Neural cell (in vitro differentiated cells): ENCODE results near the gene SPATA13.
A peak's percentile ranks its signal among the peaks of the same experiment; 100 is the strongest.
"Not testable (repeated sequence)": the region's sequence is repeated elsewhere in the genome, so short reads cannot be mapped to it uniquely, and the experiment has no call there.

Experiments
- EZH2 ChIP-seq: fragments of 200-600, 300-800 bp; shearing (Covaris generic), sonication (generic); IDR thresholded peaks from 2 replicates; pipeline ENCODE4 v1.6.1; 2014; ENCODE audit warnings: antibody characterized with exemption, low read length, borderline replicate concordance, mild to moderate bottlenecking; ENCODE audit not compliant: insufficient read depth, poor library complexity, severe bottlenecking
- MXI1 ChIP-seq: fragments of 450-650 bp; conservative IDR thresholded peaks from 2 replicates; pipeline ENCODE4 v1.6.1; 2014; ENCODE audit warnings: antibody characterized with exemption, mild to moderate bottlenecking; ENCODE audit not compliant: poor library complexity, severe bottlenecking
- RAD21 ChIP-seq: fragments of 450-650 bp; conservative IDR thresholded peaks from 2 replicates; pipeline ENCODE4 v1.6.1; 2014; ENCODE audit warnings: antibody characterized with exemption, mild to moderate bottlenecking, moderate library complexity
- SMC3 ChIP-seq: fragments of 450-650 bp; conservative IDR thresholded peaks from 2 replicates; pipeline ENCODE4 v1.6.1; 2014; ENCODE audit warnings: antibody characterized with exemption, mild to moderate bottlenecking, moderate library complexity; ENCODE audit not compliant: poor library complexity
- TF ChIP-seq, protein P1 (sequence below): fragments of 450-650 bp; IDR thresholded peaks from 2 replicates; pipeline ENCODE4 v1.5.1; 2014; ENCODE audit warnings: antibody characterized with exemption, mild to moderate bottlenecking, moderate library complexity; ENCODE audit not compliant: poor library complexity, severe bottlenecking
- TF ChIP-seq, protein P2 (sequence below): IDR thresholded peaks from 2 replicates; pipeline ENCODE4 v1.6.1; 2012; ENCODE audit warnings: borderline replicate concordance

DNA sequence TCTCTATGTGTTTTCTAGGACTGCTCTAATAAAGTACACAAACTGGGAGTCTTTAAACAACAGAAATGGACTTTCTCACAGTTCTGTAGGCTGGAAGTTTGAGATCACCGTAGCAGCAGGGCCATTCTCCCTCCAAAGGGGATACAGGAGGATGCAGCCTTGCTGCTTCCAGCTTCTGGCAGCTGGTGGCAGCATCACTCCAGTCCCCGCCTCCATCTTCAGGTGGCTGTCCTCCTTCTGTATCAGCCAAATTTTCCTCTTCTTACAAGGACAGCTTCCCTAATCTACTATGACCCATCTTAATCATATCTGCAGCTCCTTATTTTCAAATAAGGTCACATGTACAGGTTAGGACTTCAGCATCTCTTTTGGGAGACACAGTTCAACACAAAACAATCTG lies 161.9 kb downstream of the SPATA13 start:
- TF ChIP-seq SMC3 = peak; percentile 63
- TF ChIP-seq RAD21 = peak; percentile 54
- TF ChIP-seq, protein P1, sequence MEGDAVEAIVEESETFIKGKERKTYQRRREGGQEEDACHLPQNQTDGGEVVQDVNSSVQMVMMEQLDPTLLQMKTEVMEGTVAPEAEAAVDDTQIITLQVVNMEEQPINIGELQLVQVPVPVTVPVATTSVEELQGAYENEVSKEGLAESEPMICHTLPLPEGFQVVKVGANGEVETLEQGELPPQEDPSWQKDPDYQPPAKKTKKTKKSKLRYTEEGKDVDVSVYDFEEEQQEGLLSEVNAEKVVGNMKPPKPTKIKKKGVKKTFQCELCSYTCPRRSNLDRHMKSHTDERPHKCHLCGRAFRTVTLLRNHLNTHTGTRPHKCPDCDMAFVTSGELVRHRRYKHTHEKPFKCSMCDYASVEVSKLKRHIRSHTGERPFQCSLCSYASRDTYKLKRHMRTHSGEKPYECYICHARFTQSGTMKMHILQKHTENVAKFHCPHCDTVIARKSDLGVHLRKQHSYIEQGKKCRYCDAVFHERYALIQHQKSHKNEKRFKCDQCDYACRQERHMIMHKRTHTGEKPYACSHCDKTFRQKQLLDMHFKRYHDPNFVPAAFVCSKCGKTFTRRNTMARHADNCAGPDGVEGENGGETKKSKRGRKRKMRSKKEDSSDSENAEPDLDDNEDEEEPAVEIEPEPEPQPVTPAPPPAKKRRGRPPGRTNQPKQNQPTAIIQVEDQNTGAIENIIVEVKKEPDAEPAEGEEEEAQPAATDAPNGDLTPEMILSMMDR = peak; percentile 59
- not testable (repeated sequence) for TF ChIP-seq EZH2, MXI1
- TF ChIP-seq, protein P2, sequence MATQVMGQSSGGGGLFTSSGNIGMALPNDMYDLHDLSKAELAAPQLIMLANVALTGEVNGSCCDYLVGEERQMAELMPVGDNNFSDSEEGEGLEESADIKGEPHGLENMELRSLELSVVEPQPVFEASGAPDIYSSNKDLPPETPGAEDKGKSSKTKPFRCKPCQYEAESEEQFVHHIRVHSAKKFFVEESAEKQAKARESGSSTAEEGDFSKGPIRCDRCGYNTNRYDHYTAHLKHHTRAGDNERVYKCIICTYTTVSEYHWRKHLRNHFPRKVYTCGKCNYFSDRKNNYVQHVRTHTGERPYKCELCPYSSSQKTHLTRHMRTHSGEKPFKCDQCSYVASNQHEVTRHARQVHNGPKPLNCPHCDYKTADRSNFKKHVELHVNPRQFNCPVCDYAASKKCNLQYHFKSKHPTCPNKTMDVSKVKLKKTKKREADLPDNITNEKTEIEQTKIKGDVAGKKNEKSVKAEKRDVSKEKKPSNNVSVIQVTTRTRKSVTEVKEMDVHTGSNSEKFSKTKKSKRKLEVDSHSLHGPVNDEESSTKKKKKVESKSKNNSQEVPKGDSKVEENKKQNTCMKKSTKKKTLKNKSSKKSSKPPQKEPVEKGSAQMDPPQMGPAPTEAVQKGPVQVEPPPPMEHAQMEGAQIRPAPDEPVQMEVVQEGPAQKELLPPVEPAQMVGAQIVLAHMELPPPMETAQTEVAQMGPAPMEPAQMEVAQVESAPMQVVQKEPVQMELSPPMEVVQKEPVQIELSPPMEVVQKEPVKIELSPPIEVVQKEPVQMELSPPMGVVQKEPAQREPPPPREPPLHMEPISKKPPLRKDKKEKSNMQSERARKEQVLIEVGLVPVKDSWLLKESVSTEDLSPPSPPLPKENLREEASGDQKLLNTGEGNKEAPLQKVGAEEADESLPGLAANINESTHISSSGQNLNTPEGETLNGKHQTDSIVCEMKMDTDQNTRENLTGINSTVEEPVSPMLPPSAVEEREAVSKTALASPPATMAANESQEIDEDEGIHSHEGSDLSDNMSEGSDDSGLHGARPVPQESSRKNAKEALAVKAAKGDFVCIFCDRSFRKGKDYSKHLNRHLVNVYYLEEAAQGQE = not testable (repeated sequence)
